ENCODE measurements around the gene FXN. TPM values are rescaled to one million over a fixed set of nuclear protein-coding genes. Genes with fewer than 3 reads are reported as not detected.
"Not testable (repeated sequence)": the region's sequence is repeated elsewhere in the genome, so short reads cannot be mapped to it uniquely, and the experiment has no call there.

The FXN gene
- 7.1 TPM for total RNA-seq (ENCODE audit: unreplicated experiment)
- long read RNA-seq, full-length matches to known transcripts = 7 of 7 reads
- long read RNA-seq, partial matches to known transcripts = 0 of 7 reads
- long read RNA-seq, other reads (novel, unspliced or antisense) = 0 of 7 reads

DNA sequence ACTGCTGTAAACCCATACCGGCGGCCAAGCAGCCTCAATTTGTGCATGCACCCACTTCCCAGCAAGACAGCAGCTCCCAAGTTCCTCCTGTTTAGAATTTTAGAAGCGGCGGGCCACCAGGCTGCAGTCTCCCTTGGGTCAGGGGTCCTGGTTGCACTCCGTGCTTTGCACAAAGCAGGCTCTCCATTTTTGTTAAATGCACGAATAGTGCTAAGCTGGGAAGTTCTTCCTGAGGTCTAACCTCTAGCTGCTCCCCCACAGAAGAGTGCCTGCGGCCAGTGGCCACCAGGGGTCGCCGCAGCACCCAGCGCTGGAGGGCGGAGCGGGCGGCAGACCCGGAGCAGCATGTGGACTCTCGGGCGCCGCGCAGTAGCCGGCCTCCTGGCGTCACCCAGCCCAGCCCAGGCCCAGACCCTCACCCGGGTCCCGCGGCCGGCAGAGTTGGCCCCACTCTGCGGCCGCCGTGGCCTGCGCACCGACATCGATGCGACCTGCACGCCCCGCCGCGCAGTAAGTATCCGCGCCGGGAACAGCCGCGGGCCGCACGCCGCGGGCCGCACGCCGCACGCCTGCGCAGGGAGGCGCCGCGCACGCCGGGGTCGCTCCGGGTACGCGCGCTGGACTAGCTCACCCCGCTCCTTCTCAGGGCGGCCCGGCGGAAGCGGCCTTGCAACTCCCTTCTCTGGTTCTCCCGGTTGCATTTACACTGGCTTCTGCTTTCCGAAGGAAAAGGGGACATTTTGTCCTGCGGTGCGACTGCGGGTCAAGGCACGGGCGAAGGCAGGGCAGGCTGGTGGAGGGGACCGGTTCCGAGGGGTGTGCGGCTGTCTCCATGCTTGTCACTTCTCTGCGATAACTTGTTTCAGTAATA lies at the start of gene FXN:
Gene FXN (plus strand): TSS at position 315 of the 871 bp plus-strand sequence. CDS start 31 bp downstream, at position 346.
- Mint-ChIP-seq H3K4me3 (ENCODE audit: unreplicated experiment) (peak within 1 kb of the TSS; percentile 92), H3K27me3 (ENCODE audit: unreplicated experiment) (peaks cover 7% of the 10 kb centered on the region), H3K9me3 (ENCODE audit: unreplicated experiment) (peaks cover 8% of the 10 kb centered on the region), H3K27ac (ENCODE audit: unreplicated experiment) (peak within 1 kb of the TSS; percentile 78), H3K36me3 (ENCODE audit: unreplicated experiment) (no peaks in the 10 kb centered on the region), H3K4me1 (ENCODE audit: low read depth, unreplicated experiment) (peaks cover 4% of the 10 kb centered on the region)
- peak; percentile 90 for DNase-seq
- TF ChIP-seq, protein P1, sequence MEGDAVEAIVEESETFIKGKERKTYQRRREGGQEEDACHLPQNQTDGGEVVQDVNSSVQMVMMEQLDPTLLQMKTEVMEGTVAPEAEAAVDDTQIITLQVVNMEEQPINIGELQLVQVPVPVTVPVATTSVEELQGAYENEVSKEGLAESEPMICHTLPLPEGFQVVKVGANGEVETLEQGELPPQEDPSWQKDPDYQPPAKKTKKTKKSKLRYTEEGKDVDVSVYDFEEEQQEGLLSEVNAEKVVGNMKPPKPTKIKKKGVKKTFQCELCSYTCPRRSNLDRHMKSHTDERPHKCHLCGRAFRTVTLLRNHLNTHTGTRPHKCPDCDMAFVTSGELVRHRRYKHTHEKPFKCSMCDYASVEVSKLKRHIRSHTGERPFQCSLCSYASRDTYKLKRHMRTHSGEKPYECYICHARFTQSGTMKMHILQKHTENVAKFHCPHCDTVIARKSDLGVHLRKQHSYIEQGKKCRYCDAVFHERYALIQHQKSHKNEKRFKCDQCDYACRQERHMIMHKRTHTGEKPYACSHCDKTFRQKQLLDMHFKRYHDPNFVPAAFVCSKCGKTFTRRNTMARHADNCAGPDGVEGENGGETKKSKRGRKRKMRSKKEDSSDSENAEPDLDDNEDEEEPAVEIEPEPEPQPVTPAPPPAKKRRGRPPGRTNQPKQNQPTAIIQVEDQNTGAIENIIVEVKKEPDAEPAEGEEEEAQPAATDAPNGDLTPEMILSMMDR (IDR thresholded peaks at IDR 0.05; ENCODE audit: partially characterized antibody, unreplicated experiment) = peak; percentile 99

DNA sequence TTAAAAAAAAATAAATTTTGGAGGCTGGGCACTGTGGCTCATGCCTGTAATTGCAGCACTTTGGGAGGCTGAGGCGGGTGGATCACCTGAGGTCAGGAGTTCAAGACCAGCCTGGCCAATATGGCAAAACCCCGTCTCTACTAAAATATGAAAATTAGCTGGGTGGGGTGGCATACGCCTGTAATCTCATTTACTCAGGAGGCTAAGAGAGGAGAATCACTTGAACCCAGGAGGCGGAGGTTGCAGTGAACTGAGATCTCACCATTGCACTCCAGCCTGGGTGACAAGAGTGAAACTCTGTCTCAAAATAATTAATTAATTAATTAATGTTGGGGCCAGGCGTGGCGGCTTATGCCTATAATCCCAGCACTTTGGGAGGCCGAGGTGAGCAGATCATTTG lies 48.6 kb upstream of the FXN start:
- H3K27ac Mint-ChIP-seq (ENCODE audit: unreplicated experiment); H3K9me3 Mint-ChIP-seq (ENCODE audit: unreplicated experiment); DNase-seq; H3K4me3 Mint-ChIP-seq (ENCODE audit: unreplicated experiment); H3K4me1 Mint-ChIP-seq (ENCODE audit: low read depth, unreplicated experiment); H3K27me3 Mint-ChIP-seq (ENCODE audit: unreplicated experiment); H3K36me3 Mint-ChIP-seq (ENCODE audit: unreplicated experiment): not testable (repeated sequence)

DNA sequence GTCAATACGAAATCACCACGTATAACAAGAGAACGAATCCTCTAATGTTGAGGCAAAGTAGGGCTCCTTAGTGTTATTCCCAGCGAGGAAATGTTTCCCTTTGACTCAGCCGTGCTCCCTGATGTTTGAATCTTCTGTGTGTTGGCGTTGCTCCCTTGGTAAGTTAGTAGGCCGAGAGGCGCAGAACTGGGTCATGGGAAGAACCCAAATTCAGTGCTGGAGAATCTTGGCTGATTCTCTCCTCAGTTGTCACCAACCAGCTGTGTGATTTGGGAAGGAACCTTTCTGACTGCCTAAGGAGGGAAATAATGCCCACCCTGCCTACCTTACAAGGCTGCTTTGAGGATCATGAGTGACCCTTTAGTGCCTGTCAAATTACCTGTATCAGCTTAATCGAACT lies 44.1 kb upstream of the FXN start:
- H3K27ac Mint-ChIP-seq (ENCODE audit: unreplicated experiment) = no peak overlapping the region
- no peak overlapping the region for H3K4me3 Mint-ChIP-seq (ENCODE audit: unreplicated experiment)
- no peaks in the 10 kb centered on the region for H3K36me3 Mint-ChIP-seq (ENCODE audit: unreplicated experiment)
- TF ChIP-seq, protein P1 (IDR thresholded peaks at IDR 0.05; ENCODE audit: partially characterized antibody, unreplicated experiment) = no peak
- no peaks in the 10 kb centered on the region for H3K4me1 Mint-ChIP-seq (ENCODE audit: low read depth, unreplicated experiment)
- H3K27me3 Mint-ChIP-seq (ENCODE audit: unreplicated experiment) = no peaks in the 10 kb centered on the region
- no peak for DNase-seq
- H3K9me3 Mint-ChIP-seq (ENCODE audit: unreplicated experiment) = peaks cover 3% of the 10 kb centered on the region

DNA sequence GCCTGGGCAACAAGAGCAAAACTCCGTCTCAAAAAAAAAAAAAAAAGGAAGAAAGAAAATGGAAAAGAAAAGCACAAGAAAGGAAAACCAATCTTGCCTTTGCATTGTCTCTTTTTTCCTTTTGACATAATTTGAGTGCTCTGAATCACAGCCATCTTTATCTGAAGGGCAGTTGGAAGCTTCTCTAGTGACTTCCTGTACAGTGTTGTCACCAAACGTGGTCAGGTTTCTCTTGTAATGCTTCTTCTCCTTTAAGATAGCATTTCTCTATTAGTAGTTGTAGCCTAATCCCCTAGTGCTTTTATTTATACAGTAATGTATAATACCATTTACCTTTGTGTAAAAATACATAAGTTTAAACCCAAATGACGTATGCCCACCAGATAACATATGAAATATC lies 39.8 kb upstream of the FXN start:
- no peak for DNase-seq
- TF ChIP-seq, protein P1 (IDR thresholded peaks at IDR 0.05; ENCODE audit: partially characterized antibody, unreplicated experiment) = no peak
- H3K36me3 Mint-ChIP-seq (ENCODE audit: unreplicated experiment) = no peaks in the 10 kb centered on the region
- H3K4me3 Mint-ChIP-seq (ENCODE audit: unreplicated experiment) = no peak overlapping the region
- H3K4me1 Mint-ChIP-seq (ENCODE audit: low read depth, unreplicated experiment) = no peaks in the 10 kb centered on the region
- H3K27me3 Mint-ChIP-seq (ENCODE audit: unreplicated experiment) = no peaks in the 10 kb centered on the region
- H3K9me3 Mint-ChIP-seq (ENCODE audit: unreplicated experiment) = no peaks in the 10 kb centered on the region
- H3K27ac Mint-ChIP-seq (ENCODE audit: unreplicated experiment) = no peak overlapping the region

DNA sequence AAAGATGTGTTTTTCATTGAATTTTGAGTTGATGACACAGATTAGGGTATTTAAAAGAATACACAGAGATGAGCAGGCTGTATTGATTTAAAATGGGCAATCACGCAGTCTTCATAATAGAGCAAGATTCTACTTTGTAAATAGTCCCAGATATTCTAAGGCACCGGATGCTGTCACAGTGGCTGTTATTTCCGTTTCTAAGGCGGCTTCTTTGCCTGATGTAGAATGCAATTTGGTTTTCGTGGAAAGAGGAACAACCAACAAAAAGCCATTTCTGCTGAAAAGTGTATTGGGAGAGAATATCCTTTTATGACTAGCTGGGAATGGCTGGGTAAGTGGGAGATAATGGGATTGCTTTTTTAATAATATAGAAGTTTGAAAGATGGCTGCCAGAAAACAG lies 39.1 kb upstream of the FXN start:
- TF ChIP-seq, protein P1 (IDR thresholded peaks at IDR 0.05; ENCODE audit: partially characterized antibody, unreplicated experiment) = no peak
- H3K4me3 Mint-ChIP-seq (ENCODE audit: unreplicated experiment) = no peak overlapping the region
- no peaks in the 10 kb centered on the region for H3K9me3 Mint-ChIP-seq (ENCODE audit: unreplicated experiment)
- H3K27me3 Mint-ChIP-seq (ENCODE audit: unreplicated experiment) = no peaks in the 10 kb centered on the region
- H3K27ac Mint-ChIP-seq (ENCODE audit: unreplicated experiment) = no peak overlapping the region
- H3K36me3 Mint-ChIP-seq (ENCODE audit: unreplicated experiment) = no peaks in the 10 kb centered on the region
- H3K4me1 Mint-ChIP-seq (ENCODE audit: low read depth, unreplicated experiment) = no peaks in the 10 kb centered on the region
- no peak for DNase-seq

Measured in glutamatergic neuron (in vitro differentiated cells).